Renal pelvis (tissue), 4 donors: ENCODE data around the gene ETNK2. TPM values are rescaled to one million over a fixed set of nuclear protein-coding genes. Genes with fewer than 3 reads are reported as not detected.

Experiments
- DNase-seq: peaks from one replicate; pipeline ENCODE4 v3.0.0-alpha.2; 2013
- polyA plus RNA-seq, 3 donors: library from polyadenylated mRNA; unstranded; fragments of 120-200 nt; gene quantifications; one replicate each; pipeline ENCODE4 v1.2.1, GENCODE V29; 2013; ENCODE audit not compliant: insufficient read length in 3 of 3

ETNK2 gene
- polyA plus RNA-seq, 3 donors = 22.4 to 25.1 (median 24.6) TPM

- DNase-seq = no peak
These were observed 917 bp downstream of the ETNK2 start for GRCh38 chr1:204150702-204151551.

GRCh38 chr1:204149635-204150565 is 1.9 kb downstream of the ETNK2 start:
- no peak for DNase-seq

- DNase-seq = no peak
These were observed 2.7 kb downstream of the ETNK2 start for GRCh38 chr1:204149107-204149506.

GRCh38 chr1:204147406-204148383 is 4.1 kb downstream of the ETNK2 start:
- no peak for DNase-seq

GRCh38 chr1:204146965-204147364 is 4.9 kb downstream of the ETNK2 start:
- no peak for DNase-seq

- DNase-seq = no peak
These were observed 5.5 kb downstream of the ETNK2 start for GRCh38 chr1:204146309-204146708.

GRCh38 chr1:204145033-204145504 is 6.8 kb downstream of the ETNK2 start:
- DNase-seq = no peak

- DNase-seq = no peak
These were observed 8.4 kb downstream of the ETNK2 start for GRCh38 chr1:204143276-204144041.

- no peak for DNase-seq
These were observed 9.5 kb downstream of the ETNK2 start for GRCh38 chr1:204142032-204142974.

GRCh38 chr1:204141131-204141530 is 10.7 kb downstream of the ETNK2 start:
- DNase-seq = no peak

GRCh38 chr1:204139952-204140351 is 11.9 kb downstream of the ETNK2 start:
- no peak for DNase-seq

- no peak for DNase-seq
These were observed 12.8 kb downstream of the ETNK2 start for GRCh38 chr1:204139088-204139487.

GRCh38 chr1:204136814-204137213 is 15.0 kb downstream of the ETNK2 start:
- no peak for DNase-seq

- DNase-seq = no peak
These were observed 17.7 kb downstream of the ETNK2 start for GRCh38 chr1:204134103-204134502.

GRCh38 chr1:204132718-204133117 is 19.1 kb downstream of the ETNK2 start:
- DNase-seq = no peak

GRCh38 chr1:204131978-204132377 is 19.9 kb downstream of the ETNK2 start:
- DNase-seq = no peak

GRCh38 chr1:204130981-204131892 is 20.6 kb downstream of the ETNK2 start:
- DNase-seq = no peak

GRCh38 chr1:204130178-204130577 is 21.7 kb downstream of the ETNK2 start:
- DNase-seq = no peak
